ENCODE measurements around the gene CRYBG1.

CRYBG1 gene

DNA sequence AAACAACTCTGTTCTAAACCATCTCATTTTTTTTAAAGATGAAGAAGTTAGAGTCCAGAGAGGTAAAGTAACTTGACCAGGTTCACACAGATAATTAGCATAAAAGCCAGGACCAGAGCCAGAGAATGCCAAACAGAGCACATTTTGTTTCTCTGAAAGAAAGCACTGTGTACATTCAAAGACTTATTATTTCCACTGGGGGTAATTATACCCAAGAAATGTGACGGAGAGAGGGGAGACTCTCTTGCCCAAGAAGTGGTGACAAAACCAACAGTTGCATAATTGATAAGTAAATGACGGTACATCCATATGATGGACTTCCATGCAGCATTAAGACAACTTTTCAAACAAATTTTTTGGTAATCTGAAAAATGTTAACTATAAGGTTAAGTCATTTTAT, 157.2 kb downstream of the CRYBG1 start:
- Histone ChIP-seq H3K4me3 (ENCODE audit: low read depth, low read length) (no peak overlapping the region), H3K9me3 (no peaks in the 10 kb centered on the region), H3K27me3 (peaks cover 37% of the 10 kb centered on the region), H3K36me3 (no peaks in the 10 kb centered on the region), H3K4me1 (no peaks in the 10 kb centered on the region)
- no peak for DNase-seq
- TF ChIP-seq, protein P1, sequence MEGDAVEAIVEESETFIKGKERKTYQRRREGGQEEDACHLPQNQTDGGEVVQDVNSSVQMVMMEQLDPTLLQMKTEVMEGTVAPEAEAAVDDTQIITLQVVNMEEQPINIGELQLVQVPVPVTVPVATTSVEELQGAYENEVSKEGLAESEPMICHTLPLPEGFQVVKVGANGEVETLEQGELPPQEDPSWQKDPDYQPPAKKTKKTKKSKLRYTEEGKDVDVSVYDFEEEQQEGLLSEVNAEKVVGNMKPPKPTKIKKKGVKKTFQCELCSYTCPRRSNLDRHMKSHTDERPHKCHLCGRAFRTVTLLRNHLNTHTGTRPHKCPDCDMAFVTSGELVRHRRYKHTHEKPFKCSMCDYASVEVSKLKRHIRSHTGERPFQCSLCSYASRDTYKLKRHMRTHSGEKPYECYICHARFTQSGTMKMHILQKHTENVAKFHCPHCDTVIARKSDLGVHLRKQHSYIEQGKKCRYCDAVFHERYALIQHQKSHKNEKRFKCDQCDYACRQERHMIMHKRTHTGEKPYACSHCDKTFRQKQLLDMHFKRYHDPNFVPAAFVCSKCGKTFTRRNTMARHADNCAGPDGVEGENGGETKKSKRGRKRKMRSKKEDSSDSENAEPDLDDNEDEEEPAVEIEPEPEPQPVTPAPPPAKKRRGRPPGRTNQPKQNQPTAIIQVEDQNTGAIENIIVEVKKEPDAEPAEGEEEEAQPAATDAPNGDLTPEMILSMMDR (IDR thresholded peaks at IDR 0.05; ENCODE audit: low read depth, low read length) = no peak

DNA sequence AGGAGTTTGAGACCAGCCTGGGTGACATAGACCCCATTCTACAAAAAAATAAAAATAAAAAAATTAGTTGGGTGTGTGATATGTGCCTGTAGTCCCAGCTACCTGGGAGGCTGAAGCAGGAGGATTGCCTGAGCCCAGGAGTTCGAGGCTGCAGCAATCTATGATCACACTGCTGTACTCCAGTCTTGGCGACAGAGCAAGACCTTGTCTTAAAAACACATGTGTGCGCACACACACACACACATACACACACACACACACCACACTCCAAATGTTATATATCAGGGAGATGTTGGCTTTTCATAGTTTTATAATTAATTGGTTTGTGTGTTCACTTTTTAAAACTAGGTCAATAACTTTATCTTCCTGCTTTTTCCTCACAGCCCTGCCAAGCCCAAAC, 158.2 kb downstream of the CRYBG1 start:
- TF ChIP-seq, protein P1 (IDR thresholded peaks at IDR 0.05; ENCODE audit: low read depth, low read length) = no peak
- H3K27me3 ChIP-seq = peaks cover 26% of the 10 kb centered on the region
- DNase-seq = no peak
- no peaks in the 10 kb centered on the region for H3K4me1 ChIP-seq
- no peaks in the 10 kb centered on the region for H3K9me3 ChIP-seq
- H3K4me3 ChIP-seq (ENCODE audit: low read depth, low read length) = no peak overlapping the region
- no peaks in the 10 kb centered on the region for H3K36me3 ChIP-seq

DNA sequence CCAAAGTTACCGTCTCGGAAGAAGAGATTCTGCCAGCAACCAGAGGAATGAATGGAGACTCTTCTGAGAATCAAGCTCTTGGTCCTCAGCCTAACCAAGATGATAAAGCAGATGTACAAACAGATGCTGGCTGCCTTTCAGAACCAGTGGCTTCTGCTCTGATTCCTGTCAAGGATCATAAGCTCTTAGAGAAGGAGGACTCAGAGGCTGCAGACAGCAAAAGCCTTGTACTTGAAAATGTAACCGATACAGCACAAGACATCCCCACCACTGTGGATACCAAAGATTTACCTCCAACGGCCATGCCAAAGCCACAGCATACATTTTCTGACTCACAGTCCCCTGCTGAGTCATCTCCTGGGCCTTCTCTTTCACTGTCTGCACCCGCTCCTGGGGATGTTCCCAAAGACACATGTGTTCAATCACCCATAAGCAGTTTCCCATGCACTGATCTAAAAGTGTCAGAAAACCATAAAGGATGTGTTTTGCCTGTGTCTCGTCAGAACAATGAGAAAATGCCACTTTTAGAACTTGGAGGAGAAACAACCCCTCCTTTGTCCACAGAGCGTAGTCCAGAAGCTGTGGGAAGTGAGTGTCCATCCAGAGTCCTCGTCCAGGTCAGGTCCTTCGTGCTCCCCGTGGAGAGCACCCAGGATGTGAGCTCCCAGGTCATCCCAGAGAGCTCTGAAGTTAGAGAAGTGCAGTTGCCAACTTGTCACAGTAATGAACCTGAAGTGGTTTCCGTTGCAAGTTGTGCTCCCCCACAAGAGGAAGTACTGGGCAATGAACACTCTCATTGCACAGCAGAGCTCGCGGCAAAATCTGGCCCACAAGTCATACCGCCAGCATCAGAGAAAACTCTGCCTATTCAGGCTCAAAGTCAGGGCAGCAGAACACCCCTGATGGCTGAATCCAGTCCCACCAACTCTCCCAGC, 159.2 kb downstream of the CRYBG1 start:
- Histone ChIP-seq H3K36me3 (no peaks in the 10 kb centered on the region), H3K4me3 (ENCODE audit: low read depth, low read length) (no peak overlapping the region)
- no peak for DNase-seq

DNA sequence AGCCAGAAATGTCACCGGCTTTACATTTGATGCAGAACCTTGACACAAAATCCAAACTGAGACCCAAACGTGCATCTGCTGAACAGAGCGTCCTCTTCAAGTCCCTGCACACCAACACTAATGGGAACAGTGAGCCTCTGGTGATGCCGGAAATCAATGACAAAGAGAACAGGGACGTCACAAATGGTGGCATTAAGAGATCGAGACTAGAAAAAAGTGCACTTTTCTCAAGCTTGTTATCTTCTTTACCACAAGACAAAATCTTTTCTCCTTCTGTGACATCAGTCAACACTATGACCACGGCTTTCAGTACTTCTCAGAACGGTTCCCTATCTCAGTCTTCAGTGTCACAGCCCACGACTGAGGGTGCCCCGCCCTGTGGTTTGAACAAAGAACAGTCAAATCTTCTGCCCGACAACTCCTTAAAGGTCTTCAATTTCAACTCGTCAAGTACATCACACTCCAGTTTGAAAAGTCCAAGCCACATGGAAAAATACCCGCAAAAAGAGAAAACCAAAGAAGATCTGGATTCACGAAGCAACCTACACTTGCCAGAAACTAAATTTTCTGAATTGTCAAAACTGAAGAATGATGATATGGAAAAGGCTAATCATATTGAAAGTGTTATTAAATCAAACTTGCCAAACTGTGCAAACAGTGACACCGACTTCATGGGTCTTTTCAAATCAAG, 160.3 kb downstream of the CRYBG1 start:
- H3K4me3 ChIP-seq (ENCODE audit: low read depth, low read length) = no peak overlapping the region
- no peaks in the 10 kb centered on the region for H3K9me3 ChIP-seq
- DNase-seq = no peak
- H3K4me1 ChIP-seq = no peaks in the 10 kb centered on the region; the same call in 1 of the 2 replicates
- H3K27me3 ChIP-seq = peaks cover 17% of the 10 kb centered on the region
- TF ChIP-seq, protein P1 (IDR thresholded peaks at IDR 0.05; ENCODE audit: low read depth, low read length) = no peak
- no peaks in the 10 kb centered on the region for H3K36me3 ChIP-seq

More for the DNA sequence above, 159.2 kb downstream of the CRYBG1 start:
- Histone ChIP-seq H3K4me1 (no peaks in the 10 kb centered on the region; the same call in 1 of the 2 replicates), H3K9me3 (no peaks in the 10 kb centered on the region), H3K27me3 (peaks cover 19% of the 10 kb centered on the region)
- TF ChIP-seq, protein P1 (IDR thresholded peaks at IDR 0.05; ENCODE audit: low read depth, low read length) = no peak

DNA sequence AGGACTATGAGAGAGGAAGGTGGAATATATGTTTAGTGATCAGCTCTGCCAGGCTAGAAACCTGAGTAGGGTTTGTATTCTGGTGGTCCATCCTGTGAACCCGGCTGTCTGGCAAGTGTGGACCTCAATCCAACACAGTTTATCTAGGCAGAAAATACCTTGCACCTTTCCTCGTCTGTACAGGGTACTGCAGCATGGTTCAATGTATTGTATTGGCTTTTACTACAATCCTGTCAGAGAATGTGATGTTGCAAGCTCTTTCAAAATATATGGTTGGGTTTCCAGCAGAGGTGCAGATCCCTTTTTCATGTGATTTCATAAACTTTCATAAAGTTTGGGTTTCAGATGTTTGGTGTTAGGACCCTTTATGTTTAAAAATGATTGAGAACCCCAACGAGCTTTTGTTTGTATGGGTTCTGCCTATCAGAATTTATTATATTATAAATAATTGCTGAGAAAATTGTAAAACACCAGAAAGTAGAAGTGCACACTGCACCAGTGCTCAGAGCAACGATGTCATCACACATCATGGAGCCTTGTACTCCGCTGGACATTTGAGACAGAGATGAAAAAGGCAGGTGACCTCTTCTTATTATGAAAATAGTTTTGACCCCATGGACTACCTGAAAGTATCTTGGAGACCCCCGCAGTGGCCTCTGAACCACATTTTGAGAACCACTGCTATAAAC, 162.2 kb downstream of the CRYBG1 start:
- Histone ChIP-seq H3K4me1 (no peaks in the 10 kb centered on the region; the same call in 1 of the 2 replicates), H3K36me3 (no peaks in the 10 kb centered on the region), H3K4me3 (ENCODE audit: low read depth, low read length) (no peak overlapping the region), H3K9me3 (no peaks in the 10 kb centered on the region), H3K27me3 (peaks cover 19% of the 10 kb centered on the region)
- TF ChIP-seq, protein P1 (IDR thresholded peaks at IDR 0.05; ENCODE audit: low read depth, low read length) = no peak
- DNase-seq = no peak
